Naive thymus-derived CD8-positive, alpha-beta T cell (primary cell): Measurements from ENCODE around the gene SGIP1. TPM values are rescaled to one million over a fixed set of nuclear protein-coding genes. Genes with fewer than 3 reads are reported as not detected.
"Not testable (repeated sequence)": the region's sequence is repeated elsewhere in the genome, so short reads cannot be mapped to it uniquely, and the experiment has no call there.

Experiments used
- ATAC-seq, 2 donors: fragments of 150-1000 bp; cut with Tn5 transposase in 1 of 2; sonication (Bioruptor Pico), chemical (Tn5 transposase) in 1 of 2; 1 replicate in 1 of 2; 2 replicates in 1 of 2; pipeline ENCODE4 v1.10.0; 2021; ENCODE audit warnings: mild to moderate bottlenecking in 2 of 2, moderate library complexity in 2 of 2
- POLR2A ChIA-PET: fragments of 350-600 bp; sonication (Branson Sonifier 250); formaldehyde crosslinking; loops from one replicate; lab custom pipeline; 2021; ENCODE audit warnings: antibody characterized with exemption; lab: Charles Lee
- DNase-seq, 10 donors: peaks; one replicate each; pipeline versions ENCODE4 v3.0.0 to v3.0.0-alpha.2; 2020 to 2022
- H3K27ac Mint-ChIP-seq, 10 donors: one replicate each; pipeline ENCODE4 v1.8.0; 2020 to 2022; ENCODE audit warnings: mild to moderate bottlenecking in 10 of 10, mixed read lengths in 10 of 10, moderate library complexity in 4 of 10, inconsistent platforms in 1 of 10
- H3K27me3 Mint-ChIP-seq, 5 donors: one replicate each; pipeline ENCODE4 v1.8.0; 2021 to 2022; ENCODE audit warnings: mixed read lengths in 5 of 5
- H3K36me3 Mint-ChIP-seq, 3 donors: one replicate each; pipeline ENCODE4 v1.8.0; 2020 to 2022; ENCODE audit warnings: mixed read lengths in 3 of 3, mild to moderate bottlenecking in 2 of 3, inconsistent platforms in 1 of 3
- H3K4me1 Mint-ChIP-seq, 4 donors: one replicate each; pipeline ENCODE4 v1.8.0; 2021 to 2022; ENCODE audit warnings: mixed read lengths in 4 of 4
- H3K4me3 Mint-ChIP-seq, 10 donors: one replicate each; pipeline ENCODE4 v1.8.0; 2020 to 2022; ENCODE audit warnings: mild to moderate bottlenecking in 10 of 10, mixed read lengths in 10 of 10, moderate library complexity in 6 of 10, inconsistent platforms in 1 of 10
- H3K9me3 Mint-ChIP-seq, 9 donors: one replicate each; pipeline ENCODE4 v1.8.0; 2020 to 2022; ENCODE audit warnings: mixed read lengths in 9 of 9, mild to moderate bottlenecking in 3 of 9, inconsistent platforms in 1 of 9, moderate library complexity in 1 of 9
- polyA plus RNA-seq, 3 donors: library from polyadenylated mRNA; unstranded; fragments of 300-500 nt; fragmentation: Illumina TruSeq; gene quantifications; one replicate each; pipeline ENCODE4 v1.2.3, GENCODE V29; 2021
- total RNA-seq, 8 experiments: library from RNA in 2 of 8; stranded (reverse) in 2 of 8; gene quantifications; one replicate each; pipeline ENCODE4 v1.2.3 and lab custom pipeline; 2021 to 2026

The SGIP1 gene
- total and polyA plus RNA-seq, 5 experiments from 2014 or later = not detected

GRCh38 chr1:66711420-66711819, 177.5 kb downstream of the SGIP1 start:
- H3K27me3 Mint-ChIP-seq = peaks cover 0 to 5% (median 3%) of the 10 kb centered on the region in 5 donors
- no peak for DNase-seq
- no peak overlapping the region for H3K27ac Mint-ChIP-seq
- no peak overlapping the region for H3K4me3 Mint-ChIP-seq
- no peaks in the 10 kb centered on the region for H3K36me3 Mint-ChIP-seq
- no peaks in the 10 kb centered on the region for H3K4me1 Mint-ChIP-seq
- POLR2A ChIA-PET = no interaction called here
- ATAC-seq = no peak
- no peaks in the 10 kb centered on the region for H3K9me3 Mint-ChIP-seq

GRCh38 chr1:66712839-66713238, 178.9 kb downstream of the SGIP1 start:
- no peaks in the 10 kb centered on the region for H3K4me1 Mint-ChIP-seq
- no peaks in the 10 kb centered on the region for H3K9me3 Mint-ChIP-seq
- H3K36me3 Mint-ChIP-seq = no peaks in the 10 kb centered on the region
- POLR2A ChIA-PET = no interaction called here
- no peak overlapping the region for H3K27ac Mint-ChIP-seq
- no peak overlapping the region for H3K4me3 Mint-ChIP-seq
- DNase-seq (no peak), ATAC-seq (no peak)
- H3K27me3 Mint-ChIP-seq = peaks cover 0 to 7% (median 3%) of the 10 kb centered on the region in 5 donors

- POLR2A ChIA-PET = no interaction called here
- Mint-ChIP-seq H3K9me3 (no peaks in the 10 kb centered on the region), H3K36me3 (no peaks in the 10 kb centered on the region), H3K27me3 (peaks cover 0 to 13% (median 10%) of the 10 kb centered on the region in 5 donors), H3K27ac (no peak overlapping the region), H3K4me3 (no peak overlapping the region), H3K4me1 (peaks cover 3 to 8% (median 7%) of the 10 kb centered on the region in 4 donors)
- DNase-seq = no peak
- no peak for ATAC-seq
Measured at GRCh38 chr1:66723985-66724384, 190.0 kb downstream of the SGIP1 start.

GRCh38 chr1:66725885-66726665, 192.1 kb downstream of the SGIP1 start:
- peak; percentile 67 to 78 for ATAC-seq
- peak; percentile 7 to 72 (median 48) for DNase-seq
- H3K4me1 Mint-ChIP-seq = peaks cover 7 to 16% (median 15%) of the 10 kb centered on the region in 4 donors
- no peaks in the 10 kb centered on the region for H3K36me3 Mint-ChIP-seq
- no peak overlapping the region for H3K4me3 Mint-ChIP-seq
- H3K27me3 Mint-ChIP-seq = peaks cover 0 to 13% (median 10%) of the 10 kb centered on the region in 5 donors
- peak overlapping the region in 1 of 10 donors; percentile 2 for H3K27ac Mint-ChIP-seq
- H3K9me3 Mint-ChIP-seq = no peaks in the 10 kb centered on the region
- POLR2A ChIA-PET = no interaction called here

GRCh38 chr1:66728021-66728420, 194.1 kb downstream of the SGIP1 start:
- Mint-ChIP-seq H3K4me3 (no peak overlapping the region), H3K4me1 (peaks cover 7 to 20% (median 15%) of the 10 kb centered on the region in 4 donors), H3K27me3 (peaks cover 0 to 9% (median 4%) of the 10 kb centered on the region in 5 donors), H3K36me3 (no peaks in the 10 kb centered on the region), H3K27ac (peak overlapping the region in 1 of 10 donors; percentile 60), H3K9me3 (no peaks in the 10 kb centered on the region)
- POLR2A ChIA-PET = no interaction called here
- DNase-seq (no peak), ATAC-seq (no peak)

- H3K9me3 Mint-ChIP-seq, H3K36me3 Mint-ChIP-seq, POLR2A ChIA-PET, H3K27me3 Mint-ChIP-seq, DNase-seq: not testable (repeated sequence)
- Mint-ChIP-seq H3K27ac (peak overlapping the region in 8 of 10 donors; percentile 39 to 82 (median 62)), H3K4me3 (peak overlapping the region in 2 of 10 donors; percentile 20 to 33), H3K4me1 (peaks cover 7 to 20% (median 15%) of the 10 kb centered on the region in 4 donors)
- peak in 1 of 2 donors; percentile 21 for ATAC-seq
Measured at GRCh38 chr1:66728716-66729115, 194.8 kb downstream of the SGIP1 start.

- POLR2A ChIA-PET = no interaction called here
- Mint-ChIP-seq H3K4me1 (peaks cover 7 to 20% (median 15%) of the 10 kb centered on the region in 4 donors), H3K27me3 (peaks cover 0 to 9% (median 4%) of the 10 kb centered on the region in 5 donors), H3K4me3 (peak overlapping the region in 6 of 10 donors; percentile 15 to 66 (median 39)), H3K36me3 (no peaks in the 10 kb centered on the region), H3K9me3 (no peaks in the 10 kb centered on the region), H3K27ac (peak overlapping the region in 9 of 10 donors; percentile 39 to 82 (median 60))
- DNase-seq (peak in 5 of 10 donors; percentile 20 to 63 (median 30)), ATAC-seq (peak; percentile 76 to 83)
Measured at GRCh38 chr1:66729119-66729518, 195.2 kb downstream of the SGIP1 start.

GRCh38 chr1:66729523-66729922, 195.6 kb downstream of the SGIP1 start:
- H3K4me3 Mint-ChIP-seq = peak overlapping the region in 2 of 10 donors; percentile 45 to 46
- peaks cover 0 to 9% (median 4%) of the 10 kb centered on the region in 5 donors for H3K27me3 Mint-ChIP-seq
- peaks cover 7 to 20% (median 15%) of the 10 kb centered on the region in 4 donors for H3K4me1 Mint-ChIP-seq
- ATAC-seq (no peak), DNase-seq (no peak)
- POLR2A ChIA-PET = no interaction called here
- no peaks in the 10 kb centered on the region for H3K36me3 Mint-ChIP-seq
- peak overlapping the region in 6 of 10 donors; percentile 39 to 82 (median 58) for H3K27ac Mint-ChIP-seq
- no peaks in the 10 kb centered on the region for H3K9me3 Mint-ChIP-seq

- peak overlapping the region in 1 of 10 donors; percentile 74 for H3K27ac Mint-ChIP-seq
- no peak overlapping the region for H3K4me3 Mint-ChIP-seq
- no peak for ATAC-seq
- no peak for DNase-seq
- H3K4me1 Mint-ChIP-seq = peaks cover 7 to 20% (median 15%) of the 10 kb centered on the region in 4 donors
- POLR2A ChIA-PET = no interaction called here
- no peaks in the 10 kb centered on the region for H3K9me3 Mint-ChIP-seq
- H3K36me3 Mint-ChIP-seq = no peaks in the 10 kb centered on the region
- peaks cover 0 to 9% (median 4%) of the 10 kb centered on the region in 5 donors for H3K27me3 Mint-ChIP-seq
Measured at GRCh38 chr1:66730462-66730861, 196.5 kb downstream of the SGIP1 start.

- peaks cover 0 to 6% (median 4%) of the 10 kb centered on the region in 5 donors for H3K27me3 Mint-ChIP-seq
- peak overlapping the region in 1 of 10 donors; percentile 5 for H3K27ac Mint-ChIP-seq
- H3K4me3 Mint-ChIP-seq = no peak overlapping the region
- no peaks in the 10 kb centered on the region for H3K36me3 Mint-ChIP-seq
- DNase-seq (no peak), ATAC-seq (no peak)
- no peaks in the 10 kb centered on the region for H3K9me3 Mint-ChIP-seq
- POLR2A ChIA-PET = no interaction called here
- H3K4me1 Mint-ChIP-seq = peaks cover 7 to 18% (median 14%) of the 10 kb centered on the region in 4 donors
Measured at GRCh38 chr1:66731170-66731865, 197.4 kb downstream of the SGIP1 start.

GRCh38 chr1:66732407-66733166, 198.6 kb downstream of the SGIP1 start:
- POLR2A ChIA-PET = no interaction called here
- ATAC-seq (no peak), DNase-seq (no peak)
- peaks cover 0 to 4% (median 0%) of the 10 kb centered on the region in 5 donors for H3K27me3 Mint-ChIP-seq
- no peak overlapping the region for H3K4me3 Mint-ChIP-seq
- H3K9me3 Mint-ChIP-seq = no peaks in the 10 kb centered on the region
- peaks cover 7 to 18% (median 14%) of the 10 kb centered on the region in 4 donors for H3K4me1 Mint-ChIP-seq
- H3K36me3 Mint-ChIP-seq = no peaks in the 10 kb centered on the region
- H3K27ac Mint-ChIP-seq = peak overlapping the region in 1 of 10 donors; percentile 13

GRCh38 chr1:66733348-66734017, 199.5 kb downstream of the SGIP1 start:
- Mint-ChIP-seq H3K36me3 (no peaks in the 10 kb centered on the region), H3K4me1 (peaks cover 7 to 18% (median 14%) of the 10 kb centered on the region in 4 donors), H3K27ac (no peak overlapping the region), H3K4me3 (no peak overlapping the region), H3K9me3 (no peaks in the 10 kb centered on the region), H3K27me3 (peaks cover 0 to 3% (median 0%) of the 10 kb centered on the region in 5 donors)
- POLR2A ChIA-PET = no interaction called here
- DNase-seq = no peak
- ATAC-seq = no peak
